T-helper 1 cell (primary cell): ENCODE measurements around the gene ARHGAP12.
A peak's percentile ranks its signal among the peaks of the same experiment; 100 is the strongest.

ENCODE experiments used
- DNase-seq, 5 donors: peaks; one replicate each; pipeline ENCODE4 v3.0.0-alpha.2; 2012 to 2020

ARHGAP12 gene

DNA sequence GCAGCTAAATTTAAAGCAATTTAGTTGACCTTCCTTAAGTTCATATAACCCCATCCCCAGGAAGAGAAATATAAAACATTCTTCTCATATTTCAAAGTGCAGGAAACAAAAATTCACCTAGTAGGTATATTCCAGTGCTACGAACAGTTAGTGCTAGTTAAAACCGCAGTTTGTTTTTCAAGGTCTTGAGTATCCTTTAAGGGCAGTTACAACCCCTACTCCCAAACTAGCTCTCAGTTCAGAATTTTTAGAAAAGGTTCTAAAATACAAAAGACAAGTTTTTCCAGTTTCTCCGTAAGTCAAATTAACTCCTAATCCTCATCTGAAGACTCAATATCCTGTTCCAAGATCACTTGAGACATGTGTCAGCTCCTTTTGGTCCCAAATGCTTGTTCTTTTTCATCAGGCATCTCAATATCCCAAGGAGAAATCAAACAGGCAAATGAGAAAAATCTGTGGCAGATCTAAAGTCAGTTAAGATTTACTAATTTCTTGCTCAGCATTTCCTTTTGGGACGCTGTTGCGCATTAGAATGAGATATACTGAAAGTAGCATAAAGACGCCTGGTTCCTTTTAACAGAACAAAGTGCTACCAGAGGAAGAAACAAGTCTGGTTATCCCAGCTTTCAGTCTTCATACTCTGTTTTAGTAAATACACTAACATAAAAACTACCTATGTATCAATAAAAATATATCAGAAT lies 51.8 kb downstream of the ARHGAP12 start:
- peak in 1 of 5 donors; percentile 58 for DNase-seq

- peak in 1 of 5 donors; percentile 24 for DNase-seq
These were observed 53.0 kb downstream of the ARHGAP12 start for GRCh38 chr10:31875608-31876007.

GRCh38 chr10:31873724-31874123 lies 54.9 kb downstream of the ARHGAP12 start:
- no peak for DNase-seq

DNA sequence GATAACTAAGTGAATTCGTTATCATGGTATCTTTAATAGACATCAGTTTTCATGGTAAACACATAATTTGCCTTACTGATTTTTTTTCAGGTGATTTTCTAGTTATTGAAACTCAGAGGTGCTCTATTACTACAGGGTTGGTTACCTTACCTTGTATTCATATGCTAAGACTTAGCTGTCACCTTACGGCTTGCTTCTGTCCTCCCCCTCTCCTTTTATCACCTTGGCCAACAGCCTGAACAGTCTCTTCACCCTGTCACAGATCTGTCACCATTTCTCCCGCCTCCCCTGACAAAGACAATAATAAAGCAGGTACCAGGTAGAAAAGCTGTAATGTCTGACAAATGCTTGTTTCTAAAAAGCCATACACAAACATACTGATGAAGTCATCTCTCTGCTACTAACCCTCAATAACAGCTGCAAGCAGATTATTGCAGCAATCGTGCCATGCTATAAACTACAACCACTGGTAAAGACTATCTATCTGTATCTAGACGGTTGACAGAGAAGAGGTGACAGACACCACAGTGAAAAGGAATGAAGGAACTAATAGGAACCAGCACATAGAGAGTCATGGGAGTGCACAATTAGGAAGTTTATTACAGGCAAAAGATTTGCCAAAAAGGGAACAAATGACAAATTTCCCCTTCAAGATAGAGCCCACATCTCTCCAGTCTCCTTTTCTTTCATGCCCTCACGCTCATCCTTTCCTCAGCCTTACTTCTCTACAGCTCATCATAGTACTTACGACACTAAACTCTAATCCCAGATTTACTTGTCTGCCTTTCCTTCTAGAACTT lies 57.2 kb downstream of the ARHGAP12 start:
- no peak for DNase-seq

DNA sequence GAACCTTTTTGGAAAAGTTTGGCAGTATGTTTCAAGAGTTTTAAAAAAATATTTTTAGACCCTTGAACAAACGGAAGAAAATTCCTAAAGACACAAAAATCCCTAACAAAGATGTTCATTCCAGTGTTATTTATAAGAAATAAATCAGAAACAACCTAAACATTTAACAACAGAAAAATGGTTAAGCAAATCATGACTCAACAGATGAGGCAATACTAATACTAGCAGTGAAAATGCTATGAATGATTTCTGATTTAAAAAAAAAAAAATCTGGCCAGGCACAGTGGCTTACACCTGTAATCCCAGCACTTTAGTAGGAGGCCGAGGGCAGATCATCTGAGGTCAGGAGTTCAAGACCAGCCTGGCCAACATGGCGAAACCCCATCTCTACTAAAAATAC lies 61.0 kb downstream of the ARHGAP12 start:
- no peak for DNase-seq

DNA sequence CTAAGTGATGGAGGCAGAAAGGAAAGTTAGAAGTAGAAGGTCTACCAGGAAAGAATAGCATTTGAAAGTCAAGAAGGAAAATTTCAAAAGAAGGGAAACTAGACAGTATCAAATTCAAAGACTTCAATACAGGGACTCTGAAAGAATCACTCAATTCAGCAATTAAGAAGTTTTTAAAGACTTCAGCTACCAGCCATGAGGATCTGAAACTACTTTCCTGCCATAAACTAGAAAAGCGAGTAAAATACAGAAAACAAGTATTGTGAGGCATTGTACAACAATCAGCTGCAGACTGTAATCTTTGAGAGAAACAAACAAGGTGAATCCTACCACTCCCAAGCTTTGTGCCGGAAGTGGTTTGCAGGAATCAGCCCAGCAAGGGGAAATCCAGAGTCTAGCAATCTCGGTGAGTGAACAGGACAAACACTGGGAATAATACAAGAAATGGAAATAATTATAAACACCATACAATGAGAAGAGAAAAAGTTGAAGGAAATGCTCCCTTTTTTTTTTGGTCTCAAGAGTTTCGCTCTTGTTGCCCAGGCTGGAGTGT lies 62.4 kb downstream of the ARHGAP12 start:
- DNase-seq: no peak

DNA sequence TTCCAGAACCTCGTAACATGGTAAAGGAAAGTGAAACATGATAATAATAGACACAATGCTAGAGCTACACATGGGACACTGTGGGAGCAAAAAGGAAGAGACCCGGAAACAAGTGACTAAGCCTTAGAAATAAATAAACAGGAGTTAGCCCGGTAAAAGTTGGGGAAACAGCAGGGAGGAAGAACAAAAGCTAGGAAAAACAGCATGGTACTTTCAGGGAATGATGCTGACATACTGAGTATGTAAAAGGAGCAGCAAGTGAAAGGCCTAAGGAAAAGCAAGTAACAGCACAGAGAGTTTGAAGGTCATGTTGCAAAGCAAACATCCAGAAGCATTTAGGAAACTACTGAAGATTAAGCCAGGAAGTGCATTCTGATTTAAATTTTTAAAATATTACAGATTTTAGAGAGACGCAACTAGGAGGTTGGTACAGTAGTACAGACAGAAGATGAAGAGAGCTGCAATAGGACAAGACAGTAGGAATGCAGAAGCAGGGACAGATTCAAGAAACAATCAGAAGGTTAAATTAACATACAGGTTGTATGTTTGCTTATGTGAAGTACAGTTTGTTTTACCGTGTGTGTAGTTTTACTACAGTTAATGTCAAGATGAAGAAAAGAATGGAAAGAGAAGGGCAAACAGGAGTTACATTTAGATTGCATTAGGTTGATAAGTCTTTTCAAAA lies 63.7 kb downstream of the ARHGAP12 start:
- DNase-seq: no peak

DNA sequence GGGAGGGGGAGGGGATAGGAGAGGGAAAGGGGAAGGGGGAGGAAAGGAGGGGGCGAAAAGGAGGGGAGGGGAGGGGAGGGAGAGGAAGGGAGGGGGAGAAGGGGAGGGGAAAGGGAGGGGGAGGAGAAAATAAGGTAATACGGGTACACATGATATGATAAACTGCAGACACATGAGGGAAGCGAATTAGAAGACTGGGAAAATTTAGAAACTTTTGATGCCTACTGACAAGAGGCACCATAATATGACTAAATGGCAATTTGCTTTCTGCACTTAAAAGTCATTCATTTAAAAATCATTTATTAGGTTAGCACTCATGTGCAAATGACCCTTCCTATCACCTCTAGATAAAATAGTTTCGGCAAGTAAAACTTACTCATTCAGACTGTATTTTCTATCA lies 73.6 kb downstream of the ARHGAP12 start:
- no peak for DNase-seq

- no peak for DNase-seq
These were observed 75.0 kb downstream of the ARHGAP12 start for GRCh38 chr10:31853629-31854028.

GRCh38 chr10:31851216-31851615 lies 77.4 kb downstream of the ARHGAP12 start:
- no peak for DNase-seq

GRCh38 chr10:31847515-31847914 lies 81.1 kb downstream of the ARHGAP12 start:
- DNase-seq: no peak

DNA sequence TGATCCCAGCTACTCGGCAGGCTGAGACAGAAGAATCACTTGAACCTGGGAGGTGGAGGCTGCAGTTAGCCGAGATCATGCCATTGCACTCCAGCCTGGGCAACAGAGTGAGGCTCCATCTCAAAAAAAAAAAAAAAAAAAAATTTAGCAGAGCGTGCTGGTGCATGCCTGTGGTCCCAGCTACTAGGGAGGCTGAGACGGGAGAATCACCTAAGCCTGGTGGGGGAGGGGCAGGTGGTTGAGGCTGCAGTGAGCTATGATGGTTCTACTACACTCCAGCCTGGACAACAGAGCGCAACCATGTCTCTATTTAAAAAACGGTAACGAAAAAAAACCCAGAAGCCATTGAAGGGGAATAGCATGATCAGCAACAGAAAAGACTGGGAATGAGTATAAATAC lies 89.9 kb downstream of the ARHGAP12 start:
- no peak for DNase-seq

- no peak for DNase-seq
These were observed 90.6 kb downstream of the ARHGAP12 start for GRCh38 chr10:31838065-31838464.

DNA sequence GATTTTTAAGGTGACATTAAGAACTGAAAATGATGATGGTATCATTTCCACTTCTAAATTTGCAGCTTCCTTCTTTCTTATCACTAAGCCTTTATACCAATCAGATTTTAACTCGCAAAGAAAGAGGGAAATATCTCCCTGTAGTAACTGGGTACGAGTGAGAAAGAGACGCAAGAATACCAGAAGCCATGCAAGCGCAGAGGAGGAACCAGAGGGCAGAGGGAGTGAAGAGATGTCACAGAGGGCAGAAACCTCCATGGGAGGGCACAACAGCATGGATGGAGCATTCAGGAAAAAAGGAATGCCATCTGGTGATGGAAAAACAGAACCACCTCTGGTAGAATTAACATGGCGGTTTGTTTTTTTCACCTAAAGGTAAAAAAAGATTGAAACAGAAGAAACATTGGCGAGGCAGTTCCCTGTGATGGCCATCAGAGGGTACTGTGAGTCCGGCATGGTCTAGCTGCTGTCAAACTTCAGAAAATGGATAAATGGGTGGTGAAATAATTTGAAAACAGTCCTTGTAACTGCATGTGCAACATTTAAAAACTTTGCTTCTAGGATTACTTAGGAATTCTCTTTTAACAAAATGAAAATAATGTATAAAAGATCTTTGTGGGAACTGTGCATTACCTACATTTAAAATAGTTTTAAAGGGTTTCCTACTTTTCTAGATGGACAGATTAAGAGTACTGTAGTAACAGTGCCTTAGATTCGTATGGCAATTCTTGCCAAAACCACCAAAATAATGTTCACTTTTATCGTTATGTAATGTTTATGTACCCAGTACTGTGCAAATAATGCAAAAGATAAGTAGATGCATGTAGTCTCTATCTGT lies 91.8 kb downstream of the ARHGAP12 start:
- peak in 1 of 5 donors; percentile 11 for DNase-seq

DNA sequence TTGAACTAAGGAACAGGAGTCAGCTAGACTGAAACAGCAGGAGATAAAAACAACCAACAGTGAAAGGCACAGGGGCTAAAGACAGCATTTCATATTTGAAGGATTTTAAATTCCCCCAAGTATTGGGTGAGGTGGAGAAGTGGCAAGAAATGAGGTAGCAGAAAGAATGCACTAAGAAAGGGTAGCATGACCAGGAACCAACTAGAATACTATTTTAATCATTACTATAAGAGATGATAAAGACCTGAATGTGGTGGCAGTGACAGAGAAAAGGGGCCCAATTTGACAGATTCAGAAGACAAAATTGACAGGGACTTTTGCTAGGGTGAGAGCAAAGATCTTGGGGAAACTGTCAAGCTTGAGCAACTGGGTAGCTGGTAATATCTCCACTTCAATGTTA lies 94.9 kb downstream of the ARHGAP12 start:
- no peak for DNase-seq

- DNase-seq: no peak
These were observed 96.4 kb downstream of the ARHGAP12 start for GRCh38 chr10:31832261-31832660.

GRCh38 chr10:31830887-31831286 lies 97.7 kb downstream of the ARHGAP12 start:
- no peak for DNase-seq

- DNase-seq: no peak
These were observed 98.9 kb downstream of the ARHGAP12 start for GRCh38 chr10:31829776-31830175.

- no peak for DNase-seq
These were observed 105.3 kb downstream of the ARHGAP12 start for GRCh38 chr10:31823358-31823757.

- no peak for DNase-seq
These were observed 105.9 kb downstream of the ARHGAP12 start for GRCh38 chr10:31822616-31823318.

DNA sequence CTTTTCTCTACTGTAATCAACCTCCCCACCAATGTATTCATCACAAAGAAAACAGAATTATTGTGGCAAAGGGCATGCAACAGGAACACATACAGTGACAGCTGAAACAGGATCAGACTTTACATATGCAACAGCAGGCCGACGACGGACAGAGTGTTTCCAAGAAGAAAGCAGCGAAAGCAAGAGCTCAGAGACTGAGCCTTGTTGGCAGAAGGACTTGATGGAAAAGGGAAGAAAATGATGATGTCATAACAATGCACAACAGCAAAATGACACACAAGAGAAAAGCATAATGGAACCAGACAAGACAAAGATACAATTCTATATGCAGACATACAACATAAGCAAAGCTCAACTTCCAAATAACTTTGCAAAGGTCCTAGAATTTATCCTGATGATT lies 106.5 kb downstream of the ARHGAP12 start:
- no peak for DNase-seq
